Erythroblast (primary cell): Measurements from ENCODE around the gene FAM20B.

ENCODE experiments used
- GATA1 ChIP-seq: IDR thresholded peaks from 2 replicates; pipeline ENCODE4 v1.6.1; 2011; ENCODE audit warnings: low read depth, mild to moderate bottlenecking, control low read depth, low read length, moderate library complexity
- POLR2A ChIP-seq: IDR thresholded peaks from 2 replicates; pipeline ENCODE4 v1.6.1; 2011; ENCODE audit warnings: mild to moderate bottlenecking, low read length

GRCh38 chr1:179094818-179095217 is 69.1 kb downstream of the FAM20B start:
- TF ChIP-seq POLR2A = no peak
- no peak for TF ChIP-seq GATA1
